Natural killer cell (primary cell): ENCODE results near the gene RBM5. TPM values are rescaled to one million over a fixed set of nuclear protein-coding genes. Genes with fewer than 3 reads are reported as not detected.

ENCODE experiments used
- ATAC-seq, 3 donors: fragments of 150-1000 bp in 2 of 3; fragments of 200-7000 bp in 1 of 3; cut with Tn5 transposase; 1 replicate in 1 of 3; 2 replicates in 2 of 3; pipeline ENCODE4 v1.10.0; 2021; ENCODE audit warnings: mild to moderate bottlenecking in 2 of 3, moderate library complexity in 2 of 3
- DNase-seq, 2 donors: peaks; one replicate each; pipeline versions ENCODE4 v3.0.0 to v3.0.0-alpha.2; 2013 to 2021; ENCODE audit warnings: mixed read lengths in 1 of 2
- H3K27ac ChIP-seq: one replicate; pipeline ENCODE4 v1.5.1; 2013; ENCODE audit warnings: mild to moderate bottlenecking, low read length
- H3K27me3 ChIP-seq: one replicate; pipeline ENCODE4 v1.6.1; 2013; ENCODE audit warnings: low read length; ENCODE audit not compliant: control insufficient read depth, insufficient read depth
- H3K36me3 ChIP-seq: one replicate; pipeline ENCODE4 v1.6.1; 2013; ENCODE audit warnings: low read length; ENCODE audit not compliant: control insufficient read depth, insufficient read depth
- H3K4me1 ChIP-seq: one replicate; pipeline ENCODE4 v1.6.1; 2013; ENCODE audit warnings: low read length; ENCODE audit not compliant: control insufficient read depth, insufficient read depth
- H3K4me3 ChIP-seq: one replicate; pipeline ENCODE4 v1.5.1; 2013; ENCODE audit warnings: low read length
- H3K9me3 ChIP-seq: one replicate; pipeline ENCODE4 v1.6.1; 2013; ENCODE audit warnings: low read length; ENCODE audit not compliant: control insufficient read depth, insufficient read depth
- H3K27ac Mint-ChIP-seq, 2 donors: one replicate each; pipeline ENCODE4 v1.8.0; 2022; ENCODE audit warnings: mild to moderate bottlenecking in 2 of 2, mixed read lengths in 2 of 2, moderate library complexity in 1 of 2
- H3K27me3 Mint-ChIP-seq, 2 donors: one replicate each; pipeline ENCODE4 v1.8.0; 2022; ENCODE audit warnings: low read depth in 2 of 2, mixed read lengths in 2 of 2
- H3K36me3 Mint-ChIP-seq: one replicate; pipeline ENCODE4 v1.8.0; 2022; ENCODE audit warnings: mixed read lengths
- H3K4me1 Mint-ChIP-seq, 2 donors: one replicate each; pipeline ENCODE4 v1.8.0; 2022; ENCODE audit warnings: mixed read lengths in 2 of 2
- H3K4me3 Mint-ChIP-seq: one replicate; pipeline ENCODE4 v1.8.0; 2022; ENCODE audit warnings: mild to moderate bottlenecking, moderate library complexity, mixed read lengths
- H3K9me3 Mint-ChIP-seq, 2 donors: one replicate each; pipeline ENCODE4 v1.8.0; 2022; ENCODE audit warnings: mixed read lengths in 2 of 2
- WGBS: methylation state at CpG from one replicate; pipeline ENCODE4 v1.1.7; 2013; ENCODE audit warnings: missing lambda C conversion rate; ENCODE audit not compliant: insufficient coverage; 5-methylcytosine and 5-hydroxymethylcytosine counted together
- intact Hi-C: fragments of 100-400 bp; cut with micrococcal nuclease; formaldehyde crosslinking; loops from one replicate; pipeline ENCODE4 v1.14.2; 2022
- total RNA-seq, 4 donors: library from RNA; stranded (reverse); fragments of 120-200 nt in 1 of 4; gene quantifications; one replicate each; pipeline versions ENCODE4 v1.2.3 to v1.2.4, GENCODE V29; 2013 to 2022
- TF ChIP-seq, protein P1 (sequence below): fragments of 200-600 bp; IDR thresholded peaks from one replicate; pipeline ENCODE4 v1.8.0; 2022; ENCODE audit warnings: antibody characterized with exemption

Gene RBM5
- total RNA-seq, 3 donors from 2014 or later (not counting 1 experiment from before 2014, with no cell fraction given) = 359 to 473 (median 401) TPM

DNA sequence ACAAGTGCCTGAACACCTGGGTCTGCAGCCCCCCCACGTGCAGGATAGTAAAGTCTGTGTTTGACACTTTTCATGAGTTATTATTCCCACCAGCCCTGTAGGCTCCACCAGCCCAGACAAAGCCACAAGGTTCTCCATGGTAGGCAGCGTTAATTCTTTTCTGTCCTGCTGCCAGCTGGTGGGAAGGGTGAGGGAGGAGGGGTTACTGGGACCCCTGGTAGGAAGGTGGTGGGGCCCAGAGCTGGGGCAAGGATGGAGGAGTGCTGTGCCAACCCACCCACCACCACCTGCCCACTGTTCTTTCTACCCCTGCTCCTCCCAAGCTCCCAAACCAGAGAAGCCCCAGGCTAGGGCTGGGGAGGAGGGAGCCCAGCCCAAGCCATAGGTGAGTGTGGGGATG lies 45.6 kb downstream of the RBM5 start:
- H3K9me3 ChIP-seq = no peaks in the 10 kb centered on the region
- Mint-ChIP-seq H3K36me3 (no peaks in the 10 kb centered on the region), H3K4me1 (peaks cover 0 to 11% of the 10 kb centered on the region in 2 donors), H3K27me3 (no peaks in the 10 kb centered on the region), H3K9me3 (no peaks in the 10 kb centered on the region), H3K4me3 (no peak overlapping the region), H3K27ac (no peak overlapping the region)
- intact Hi-C loops = no loop called here
- no peak overlapping the region for H3K27ac ChIP-seq
- ATAC-seq (no peak), DNase-seq (no peak)
- no peak overlapping the region for H3K4me3 ChIP-seq
- H3K36me3 ChIP-seq = no peaks in the 10 kb centered on the region
- H3K4me1 ChIP-seq = peaks cover 3% of the 10 kb centered on the region
- H3K27me3 ChIP-seq = no peaks in the 10 kb centered on the region
- WGBS = 17% methylated on average over 2 of the region's 2 CpGs
- TF ChIP-seq, protein P1, sequence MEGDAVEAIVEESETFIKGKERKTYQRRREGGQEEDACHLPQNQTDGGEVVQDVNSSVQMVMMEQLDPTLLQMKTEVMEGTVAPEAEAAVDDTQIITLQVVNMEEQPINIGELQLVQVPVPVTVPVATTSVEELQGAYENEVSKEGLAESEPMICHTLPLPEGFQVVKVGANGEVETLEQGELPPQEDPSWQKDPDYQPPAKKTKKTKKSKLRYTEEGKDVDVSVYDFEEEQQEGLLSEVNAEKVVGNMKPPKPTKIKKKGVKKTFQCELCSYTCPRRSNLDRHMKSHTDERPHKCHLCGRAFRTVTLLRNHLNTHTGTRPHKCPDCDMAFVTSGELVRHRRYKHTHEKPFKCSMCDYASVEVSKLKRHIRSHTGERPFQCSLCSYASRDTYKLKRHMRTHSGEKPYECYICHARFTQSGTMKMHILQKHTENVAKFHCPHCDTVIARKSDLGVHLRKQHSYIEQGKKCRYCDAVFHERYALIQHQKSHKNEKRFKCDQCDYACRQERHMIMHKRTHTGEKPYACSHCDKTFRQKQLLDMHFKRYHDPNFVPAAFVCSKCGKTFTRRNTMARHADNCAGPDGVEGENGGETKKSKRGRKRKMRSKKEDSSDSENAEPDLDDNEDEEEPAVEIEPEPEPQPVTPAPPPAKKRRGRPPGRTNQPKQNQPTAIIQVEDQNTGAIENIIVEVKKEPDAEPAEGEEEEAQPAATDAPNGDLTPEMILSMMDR = no peak

- Mint-ChIP-seq H3K9me3 (no peaks in the 10 kb centered on the region), H3K36me3 (no peaks in the 10 kb centered on the region), H3K4me1 (peaks cover 0 to 11% of the 10 kb centered on the region in 2 donors), H3K4me3 (no peak overlapping the region), H3K27ac (no peak overlapping the region), H3K27me3 (no peaks in the 10 kb centered on the region)
- Histone ChIP-seq H3K36me3 (no peaks in the 10 kb centered on the region), H3K4me3 (no peak overlapping the region), H3K4me1 (peaks cover 3% of the 10 kb centered on the region), H3K27ac (no peak overlapping the region), H3K27me3 (no peaks in the 10 kb centered on the region), H3K9me3 (no peaks in the 10 kb centered on the region)
- WGBS = 90% methylated on average over 5 of the region's 5 CpGs
- TF ChIP-seq, protein P1 = no peak
- ATAC-seq (no peak), DNase-seq (no peak)
- intact Hi-C loops = no loop called here
Measured at GRCh38 chr3:50135964-50136363, 47.2 kb downstream of the RBM5 start.

GRCh38 chr3:50136714-50137405 lies 48.1 kb downstream of the RBM5 start:
- Histone ChIP-seq H3K9me3 (no peaks in the 10 kb centered on the region), H3K36me3 (no peaks in the 10 kb centered on the region), H3K27me3 (no peaks in the 10 kb centered on the region), H3K4me3 (no peak overlapping the region), H3K27ac (no peak overlapping the region), H3K4me1 (peaks cover 3% of the 10 kb centered on the region)
- Mint-ChIP-seq H3K27ac (no peak overlapping the region), H3K36me3 (no peaks in the 10 kb centered on the region), H3K27me3 (no peaks in the 10 kb centered on the region), H3K4me3 (no peak overlapping the region), H3K9me3 (no peaks in the 10 kb centered on the region), H3K4me1 (peaks cover 0 to 11% of the 10 kb centered on the region in 2 donors)
- DNase-seq = no peak
- WGBS = 77% methylated on average over 6 of the region's 6 CpGs
- TF ChIP-seq, protein P1 = no peak
- ATAC-seq = no peak
- intact Hi-C loops = no loop called here

DNA sequence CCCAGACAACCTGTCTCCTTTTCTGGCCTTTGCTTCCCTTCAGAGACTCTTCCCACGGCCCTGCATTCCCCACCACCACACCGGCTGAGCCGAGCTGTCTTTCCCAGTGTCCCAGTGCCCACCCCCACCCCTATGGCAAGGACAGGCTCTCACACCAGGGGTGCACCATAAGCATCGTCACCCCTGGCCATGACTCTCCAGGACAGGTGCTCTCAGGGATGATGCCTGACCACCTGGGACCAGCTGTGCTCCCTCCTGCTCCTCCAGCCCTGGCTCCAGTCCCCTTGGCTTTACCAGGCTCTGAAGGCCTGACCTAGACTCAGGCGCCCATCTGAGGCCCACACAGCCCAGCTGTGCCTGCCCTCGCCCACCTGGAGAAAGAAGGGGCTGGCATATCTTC lies 48.8 kb downstream of the RBM5 start:
- H3K9me3 ChIP-seq = no peaks in the 10 kb centered on the region
- no peak overlapping the region for H3K27ac ChIP-seq
- H3K36me3 Mint-ChIP-seq = no peaks in the 10 kb centered on the region
- H3K36me3 ChIP-seq = no peaks in the 10 kb centered on the region
- H3K27me3 Mint-ChIP-seq = no peaks in the 10 kb centered on the region
- no peak overlapping the region for H3K4me3 ChIP-seq
- TF ChIP-seq, protein P1 = no peak
- no peak overlapping the region for H3K4me3 Mint-ChIP-seq
- H3K4me1 ChIP-seq = peaks cover 3% of the 10 kb centered on the region
- H3K4me1 Mint-ChIP-seq = peaks cover 0 to 11% of the 10 kb centered on the region in 2 donors
- intact Hi-C loops = no loop called here
- no peaks in the 10 kb centered on the region for H3K27me3 ChIP-seq
- no peaks in the 10 kb centered on the region for H3K9me3 Mint-ChIP-seq
- 93% methylated on average over 5 of the region's 6 CpGs for WGBS
- ATAC-seq (no peak), DNase-seq (no peak)
- no peak overlapping the region for H3K27ac Mint-ChIP-seq
